K562 (cell line): ENCODE results near the gene DEFB131A.
"Not testable (repeated sequence)": the region's sequence is repeated elsewhere in the genome, so short reads cannot be mapped to it uniquely, and the experiment has no call there.

Experiments used
- CXXC5 ChIP-seq: fragments of 250-450 bp; sonication (Bioruptor Pico); IDR thresholded peaks from 2 replicates; pipeline ENCODE4 v1.8.0; 2022; ENCODE audit warnings: inconsistent platforms, mild to moderate bottlenecking, moderate library complexity
- HDAC6 ChIP-seq: IDR thresholded peaks from 2 replicates; pipeline ENCODE4 v1.6.1; 2012; ENCODE audit warnings: low read depth, mild to moderate bottlenecking, control low read depth, inconsistent platforms, low read length, moderate library complexity
- MCM2 ChIP-seq: fragments of 450-650 bp; IDR thresholded peaks from 2 replicates; pipeline ENCODE4 v1.6.1; 2017; ENCODE audit warnings: low read depth, mild to moderate bottlenecking
- MXD1 ChIP-seq: fragments of 250-450 bp; sonication (Bioruptor Pico); IDR thresholded peaks from 2 replicates; pipeline ENCODE4 v1.8.0; 2021; ENCODE audit warnings: borderline replicate concordance, mild to moderate bottlenecking, moderate library complexity; ENCODE audit not compliant: poor library complexity, severe bottlenecking
- POLR2AphosphoS5 ChIP-seq: IDR thresholded peaks from 2 replicates; pipeline ENCODE4 v1.6.1; 2011; ENCODE audit warnings: mild to moderate bottlenecking, low read depth, low read length, moderate library complexity; ENCODE audit not compliant: control insufficient read depth, insufficient read depth
- RFX5 ChIP-seq: IDR thresholded peaks from 2 replicates; pipeline ENCODE4 v1.6.1; 2011; ENCODE audit warnings: low read depth, mild to moderate bottlenecking, improper control_type of control experiment, low read length
- SNRNP70 ChIP-seq: fragments of 200-400 bp; formaldehyde crosslinking; optimal IDR thresholded peaks from 2 replicates; pipeline ENCODE3; 2017; ENCODE audit warnings: low read depth, low read length
- TGIF2 ChIP-seq: sonication (generic); formaldehyde crosslinking; IDR thresholded peaks from 2 replicates; pipeline ENCODE4 v1.8.1; 2022; ENCODE audit warnings: mild to moderate bottlenecking, missing genetic modification reagents, moderate library complexity
- ZBTB1 ChIP-seq: sonication (generic); formaldehyde crosslinking; IDR thresholded peaks from 2 replicates; pipeline ENCODE4 v1.8.1; 2023; ENCODE audit warnings: missing genetic modification reagents, low read depth, mild to moderate bottlenecking, borderline replicate concordance
- TF ChIP-seq, protein P1 (sequence below), 3 experiments: IDR thresholded peaks in 2 of 3; conservative IDR thresholded peaks in 1 of 3; 2 replicates each; pipeline ENCODE4 v1.5.1; 2011 to 2012; ENCODE audit warnings: low read length in 3 of 3, mild to moderate bottlenecking in 3 of 3, control low read depth in 2 of 3, improper control_type of control experiment in 1 of 3, inconsistent platforms in 1 of 3, low read depth in 1 of 3, mixed read lengths in 1 of 3, moderate library complexity in 1 of 3; ENCODE audit not compliant: insufficient read depth in 2 of 3
- TF ChIP-seq, protein P2 (sequence below): fragments of 250-450 bp; sonication (Bioruptor Pico); IDR thresholded peaks from 2 replicates; pipeline ENCODE4 v1.4.0; 2020; ENCODE audit warnings: mild to moderate bottlenecking

GRCh38 chr4:9483682-9484081, 39.5 kb downstream of the DEFB131A start:
- not testable (repeated sequence) for TF ChIP-seq RFX5; CXXC5 (CRISPR knock-in tag); TGIF2 (CRISPR knock-in tag); MXD1 (CRISPR knock-in tag); MCM2; SNRNP70; ZBTB1 (CRISPR knock-in tag); HDAC6; POLR2AphosphoS5
- TF ChIP-seq, protein P1, sequence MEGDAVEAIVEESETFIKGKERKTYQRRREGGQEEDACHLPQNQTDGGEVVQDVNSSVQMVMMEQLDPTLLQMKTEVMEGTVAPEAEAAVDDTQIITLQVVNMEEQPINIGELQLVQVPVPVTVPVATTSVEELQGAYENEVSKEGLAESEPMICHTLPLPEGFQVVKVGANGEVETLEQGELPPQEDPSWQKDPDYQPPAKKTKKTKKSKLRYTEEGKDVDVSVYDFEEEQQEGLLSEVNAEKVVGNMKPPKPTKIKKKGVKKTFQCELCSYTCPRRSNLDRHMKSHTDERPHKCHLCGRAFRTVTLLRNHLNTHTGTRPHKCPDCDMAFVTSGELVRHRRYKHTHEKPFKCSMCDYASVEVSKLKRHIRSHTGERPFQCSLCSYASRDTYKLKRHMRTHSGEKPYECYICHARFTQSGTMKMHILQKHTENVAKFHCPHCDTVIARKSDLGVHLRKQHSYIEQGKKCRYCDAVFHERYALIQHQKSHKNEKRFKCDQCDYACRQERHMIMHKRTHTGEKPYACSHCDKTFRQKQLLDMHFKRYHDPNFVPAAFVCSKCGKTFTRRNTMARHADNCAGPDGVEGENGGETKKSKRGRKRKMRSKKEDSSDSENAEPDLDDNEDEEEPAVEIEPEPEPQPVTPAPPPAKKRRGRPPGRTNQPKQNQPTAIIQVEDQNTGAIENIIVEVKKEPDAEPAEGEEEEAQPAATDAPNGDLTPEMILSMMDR (IDR thresholded peaks at IDR 0.05 in 2 of 3, conservative IDR thresholded peaks at IDR 0.05 in 1 of 3; ENCODE audit: insufficient read depth in 2 of 3, low read depth in 1 of 3, low read length in 3 of 3): not testable (repeated sequence)
- TF ChIP-seq, protein P2, sequence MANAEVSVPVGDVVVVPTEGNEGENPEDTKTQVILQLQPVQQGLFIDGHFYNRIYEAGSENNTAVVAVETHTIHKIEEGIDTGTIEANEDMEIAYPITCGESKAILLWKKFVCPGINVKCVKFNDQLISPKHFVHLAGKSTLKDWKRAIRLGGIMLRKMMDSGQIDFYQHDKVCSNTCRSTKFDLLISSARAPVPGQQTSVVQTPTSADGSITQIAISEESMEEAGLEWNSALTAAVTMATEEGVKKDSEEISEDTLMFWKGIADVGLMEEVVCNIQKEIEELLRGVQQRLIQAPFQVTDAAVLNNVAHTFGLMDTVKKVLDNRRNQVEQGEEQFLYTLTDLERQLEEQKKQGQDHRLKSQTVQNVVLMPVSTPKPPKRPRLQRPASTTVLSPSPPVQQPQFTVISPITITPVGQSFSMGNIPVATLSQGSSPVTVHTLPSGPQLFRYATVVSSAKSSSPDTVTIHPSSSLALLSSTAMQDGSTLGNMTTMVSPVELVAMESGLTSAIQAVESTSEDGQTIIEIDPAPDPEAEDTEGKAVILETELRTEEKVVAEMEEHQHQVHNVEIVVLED: not testable (repeated sequence)
